ENCODE data around the gene THSD7B. TPM values are rescaled to one million over a fixed set of nuclear protein-coding genes. Genes with fewer than 3 reads are reported as not detected.

THSD7B gene
- total RNA-seq, 1 donor from 2014 or later, result 0.19 TPM

- H3K4me1 Mint-ChIP-seq, result no peaks in the 10 kb centered on the region
- H3K9me3 Mint-ChIP-seq, result peaks cover 3% of the 10 kb centered on the region
- H3K27ac Mint-ChIP-seq (ENCODE audit: unreplicated experiment), result peak overlapping the region; percentile 40
- no peak for TF ChIP-seq CTCF (conservative IDR thresholded peaks at IDR 0.05)
- H3K4me3 Mint-ChIP-seq, result no peak overlapping the region
- H3K36me3 Mint-ChIP-seq (ENCODE audit: low read depth), result no peaks in the 10 kb centered on the region
- no peak for DNase-seq (ENCODE audit: low read depth, low spot score)
- peaks cover 5% of the 10 kb centered on the region for H3K27me3 Mint-ChIP-seq (ENCODE audit: low read depth)
These were observed 743.5 kb downstream of the THSD7B start for GRCh38 chr2:137508739-137509384.

DNA sequence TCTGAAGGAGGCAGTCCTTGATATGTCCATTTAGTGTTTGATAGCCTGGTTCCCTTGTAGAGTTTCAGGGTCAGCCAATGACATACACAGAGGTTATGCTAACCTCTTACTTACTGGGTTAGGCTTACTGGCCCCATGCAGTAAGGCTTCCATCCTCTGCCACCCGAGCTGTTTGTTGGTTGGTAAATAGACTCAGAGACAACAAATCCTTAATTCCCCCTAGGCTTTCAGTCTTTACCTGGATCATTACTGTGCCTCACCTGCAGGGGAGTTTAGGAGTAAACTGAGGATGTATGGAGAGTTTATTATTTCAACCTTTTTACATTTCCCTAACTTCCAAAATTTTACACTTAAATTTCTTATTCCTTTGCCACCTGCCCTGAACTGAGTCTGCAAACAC, 746.2 kb downstream of the THSD7B start:
- Mint-ChIP-seq H3K27ac (ENCODE audit: unreplicated experiment) (no peak overlapping the region), H3K4me1 (no peaks in the 10 kb centered on the region), H3K4me3 (no peak overlapping the region), H3K27me3 (ENCODE audit: low read depth) (peaks cover 3% of the 10 kb centered on the region), H3K36me3 (ENCODE audit: low read depth) (no peaks in the 10 kb centered on the region), H3K9me3 (peaks cover 4% of the 10 kb centered on the region)
- no peak for TF ChIP-seq CTCF (conservative IDR thresholded peaks at IDR 0.05)
- no peak for DNase-seq (ENCODE audit: low read depth, low spot score)

GRCh38 chr2:137521653-137522619, 756.6 kb downstream of the THSD7B start:
- Mint-ChIP-seq H3K27ac (ENCODE audit: unreplicated experiment) (no peak overlapping the region), H3K4me1 (peaks cover 7% of the 10 kb centered on the region), H3K4me3 (no peak overlapping the region), H3K36me3 (ENCODE audit: low read depth) (no peaks in the 10 kb centered on the region), H3K27me3 (ENCODE audit: low read depth) (peaks cover 3% of the 10 kb centered on the region), H3K9me3 (no peaks in the 10 kb centered on the region)
- no peak for TF ChIP-seq CTCF (conservative IDR thresholded peaks at IDR 0.05)
- DNase-seq (ENCODE audit: low read depth, low spot score), result no peak

- no peaks in the 10 kb centered on the region for H3K36me3 Mint-ChIP-seq (ENCODE audit: low read depth)
- no peak for TF ChIP-seq CTCF (conservative IDR thresholded peaks at IDR 0.05)
- H3K4me1 Mint-ChIP-seq, result peaks cover 7% of the 10 kb centered on the region
- no peaks in the 10 kb centered on the region for H3K9me3 Mint-ChIP-seq
- no peak overlapping the region for H3K4me3 Mint-ChIP-seq
- no peak for DNase-seq (ENCODE audit: low read depth, low spot score)
- peaks cover 3% of the 10 kb centered on the region for H3K27me3 Mint-ChIP-seq (ENCODE audit: low read depth)
- H3K27ac Mint-ChIP-seq (ENCODE audit: unreplicated experiment), result no peak overlapping the region
These were observed 757.3 kb downstream of the THSD7B start for GRCh38 chr2:137522620-137523011.

DNA sequence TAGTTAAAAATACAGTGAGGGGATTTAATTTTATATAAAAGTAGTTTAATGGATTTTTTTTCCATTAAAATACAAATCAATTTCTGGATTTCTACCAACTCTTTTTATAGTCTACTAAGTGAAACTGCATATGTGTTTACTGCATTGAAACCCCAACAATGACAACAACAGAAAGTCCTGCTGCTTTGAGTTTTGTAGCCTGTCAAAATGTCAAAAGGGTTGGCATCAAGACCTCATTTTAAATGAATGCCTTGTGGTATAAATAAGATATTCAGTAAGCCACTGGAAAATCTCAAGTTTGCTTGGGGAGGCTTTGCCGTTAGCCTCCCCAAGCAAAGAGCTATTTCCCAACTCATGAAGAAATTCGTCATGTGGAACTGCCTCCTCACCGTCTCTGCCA, 758.6 kb downstream of the THSD7B start:
- no peak for TF ChIP-seq CTCF (conservative IDR thresholded peaks at IDR 0.05)
- DNase-seq (ENCODE audit: low read depth, low spot score), result no peak
- no peaks in the 10 kb centered on the region for H3K36me3 Mint-ChIP-seq (ENCODE audit: low read depth)
- peaks cover 7% of the 10 kb centered on the region for H3K4me1 Mint-ChIP-seq
- H3K27ac Mint-ChIP-seq (ENCODE audit: unreplicated experiment), result no peak overlapping the region
- no peak overlapping the region for H3K4me3 Mint-ChIP-seq
- H3K27me3 Mint-ChIP-seq (ENCODE audit: low read depth), result peaks cover 3% of the 10 kb centered on the region
- no peaks in the 10 kb centered on the region for H3K9me3 Mint-ChIP-seq

Measured in neural crest cell (in vitro differentiated cells).